IMR-90 (cell line): Measurements from ENCODE around the gene ATP2B2. TPM values are rescaled to one million over a fixed set of nuclear protein-coding genes. Genes with fewer than 3 reads are reported as not detected.
A peak's percentile ranks its signal among the peaks of the same experiment; 100 is the strongest.

Experiments
- ATAC-seq: fragments of 200-7000 bp; cut with Tn5 transposase; 2 replicates; pipeline ENCODE4 v1.9.1; 2020; ENCODE audit warnings: low read depth, mild to moderate bottlenecking, moderate library complexity
- BruUV-seq: library from RNA; stranded (reverse); fragments of 400-500 nt; replicated peaks from 2 replicates; lab custom pipeline; 2021; lab: Mats Ljungman, UMichigan
- CTCF ChIA-PET: fragments of 300-600 bp; formaldehyde crosslinking; extraction: SDS; loops from one replicate; lab custom pipeline; 2021; ENCODE audit warnings: antibody characterized with exemption; lab: Yijun Ruan, JAX
- POLR2A ChIA-PET: fragments of 300-600 bp; sonication (Branson Sonifier 250); formaldehyde crosslinking; loops from one replicate; lab custom pipeline; 2022; ENCODE audit warnings: antibody characterized with exemption; ENCODE audit not compliant: unreplicated experiment; lab: Charles Lee
- DNase-seq: peaks from one replicate; pipeline ENCODE4 v3.0.0; 2013
- H2AFZ ChIP-seq: replicated peaks from 2 replicates; pipeline ENCODE3; 2013; ENCODE audit warnings: low read length, mild to moderate bottlenecking; ENCODE audit not compliant: poor library complexity
- H2AK5ac ChIP-seq: 2 replicates; pipeline ENCODE4 v1.6.1; 2013; ENCODE audit warnings: low read depth, low read length, inconsistent platforms
- H2AK9ac ChIP-seq: replicated peaks from 2 replicates; pipeline ENCODE3; 2013; ENCODE audit warnings: mild to moderate bottlenecking, low read depth, low read length, moderate library complexity; ENCODE audit not compliant: poor library complexity
- H2BK120ac ChIP-seq: 2 replicates; pipeline ENCODE4 v1.6.1; 2013; ENCODE audit warnings: low read depth, low read length, inconsistent platforms
- H2BK15ac ChIP-seq: 3 replicates; pipeline ENCODE4 v1.6.1; 2013; ENCODE audit warnings: low read depth, low read length, inconsistent platforms
- H2BK20ac ChIP-seq: 2 replicates; pipeline ENCODE4 v1.6.1; 2013; ENCODE audit warnings: low read depth, mild to moderate bottlenecking, inconsistent platforms, low read length, moderate library complexity
- H2BK5ac ChIP-seq: 2 replicates; pipeline ENCODE4 v1.6.1; 2013; ENCODE audit warnings: mild to moderate bottlenecking, low read depth, low read length, inconsistent platforms; ENCODE audit not compliant: poor library complexity, severe bottlenecking
- H3K14ac ChIP-seq: replicated peaks from 2 replicates; pipeline ENCODE4 v1.6.1; 2013; ENCODE audit warnings: low read depth, low read length, inconsistent platforms
- H3K18ac ChIP-seq: 2 replicates; pipeline ENCODE4 v1.6.1; 2013; ENCODE audit warnings: low read depth, low read length, control low read depth
- H3K23ac ChIP-seq: 2 replicates; pipeline ENCODE4 v1.6.1; 2013; ENCODE audit warnings: low read depth, low read length, inconsistent platforms
- H3K27ac ChIP-seq: 2 replicates; pipeline ENCODE4 v1.5.1; 2013; ENCODE audit warnings: mild to moderate bottlenecking, control low read depth, low read length; ENCODE audit not compliant: insufficient read depth
- H3K27me3 ChIP-seq: 2 replicates; pipeline ENCODE4 v1.6.1; 2013; ENCODE audit warnings: low read length; ENCODE audit not compliant: control insufficient read depth, insufficient read depth
- H3K36me3 ChIP-seq: 2 replicates; pipeline ENCODE4 v1.6.1; 2013; ENCODE audit warnings: low read length, mixed read lengths; ENCODE audit not compliant: control insufficient read depth, insufficient read depth
- H3K4ac ChIP-seq: 2 replicates; pipeline ENCODE4 v1.6.1; 2013; ENCODE audit warnings: low read depth, low read length, inconsistent platforms
- H3K4me1 ChIP-seq: 2 replicates; pipeline ENCODE4 v1.6.1; 2013; ENCODE audit warnings: low read length, mixed read lengths; ENCODE audit not compliant: control insufficient read depth, insufficient read depth
- H3K4me2 ChIP-seq: 2 replicates; pipeline ENCODE4 v1.6.1; 2013; ENCODE audit warnings: low read depth, mild to moderate bottlenecking, control low read depth, low read length, moderate library complexity
- H3K4me3 ChIP-seq: 2 replicates; pipeline ENCODE4 v1.5.1; 2013; ENCODE audit warnings: low read depth, mild to moderate bottlenecking, control low read depth, low read length, moderate library complexity; ENCODE audit not compliant: insufficient read depth
- H3K56ac ChIP-seq: 2 replicates; pipeline ENCODE4 v1.6.1; 2013; ENCODE audit warnings: low read length, inconsistent platforms; ENCODE audit not compliant: insufficient read depth; ENCODE audit errors: extremely low read depth
- H3K79me1 ChIP-seq, 2 experiments: 2 replicates each; pipeline ENCODE4 v1.6.1; 2013; ENCODE audit warnings: low read length in 2 of 2, inconsistent platforms in 1 of 2, low read depth in 1 of 2
- H3K9ac ChIP-seq: 2 replicates; pipeline ENCODE4 v1.6.1; 2013; ENCODE audit warnings: low read depth, low read length, control low read depth
- H3K9me1 ChIP-seq: 2 replicates; pipeline ENCODE4 v1.6.1; 2013; ENCODE audit warnings: low read length, inconsistent platforms; ENCODE audit not compliant: insufficient read depth
- H3K9me3 ChIP-seq: 2 replicates; pipeline ENCODE4 v1.6.1; 2013; ENCODE audit warnings: low read length; ENCODE audit not compliant: control insufficient read depth, insufficient read depth
- H4K20me1 ChIP-seq: 2 replicates; pipeline ENCODE4 v1.6.1; 2013; ENCODE audit warnings: low read length, inconsistent platforms; ENCODE audit not compliant: insufficient read depth
- H4K5ac ChIP-seq: 2 replicates; pipeline ENCODE4 v1.6.1; 2013; ENCODE audit warnings: mild to moderate bottlenecking, low read depth, low read length, control low read depth
- H4K8ac ChIP-seq, 2 experiments: 2 replicates each; pipeline ENCODE4 v1.6.1; 2013; ENCODE audit warnings: low read depth in 2 of 2, low read length in 2 of 2, control low read depth in 1 of 2, inconsistent platforms in 1 of 2
- H4K91ac ChIP-seq: 2 replicates; pipeline ENCODE4 v1.6.1; 2013; ENCODE audit warnings: low read depth, low read length, inconsistent platforms; ENCODE audit not compliant: insufficient read depth
- BHLHE40 ChIP-seq: fragments of 150-350 bp; IDR thresholded peaks from 2 replicates; pipeline ENCODE4 v1.6.1; 2016; ENCODE audit warnings: mild to moderate bottlenecking, low read depth, low read length
- CEBPB ChIP-seq: IDR thresholded peaks from 2 replicates; pipeline ENCODE4 v1.6.1; 2012; ENCODE audit warnings: low read depth, low read length, improper control_type of control experiment
- CHD1 ChIP-seq: IDR thresholded peaks from 2 replicates; pipeline ENCODE4 v1.6.1; 2012; ENCODE audit warnings: low read depth, low read length, improper control_type of control experiment
- CTCF ChIP-seq: conservative IDR thresholded peaks from 2 replicates; pipeline ENCODE4 v1.5.1; 2012; ENCODE audit warnings: mild to moderate bottlenecking, low read depth, low read length, improper control_type of control experiment
- MAFK ChIP-seq: IDR thresholded peaks from 2 replicates; pipeline ENCODE4 v1.6.1; 2012; ENCODE audit warnings: low read depth, low read length, improper control_type of control experiment
- MAZ ChIP-seq: IDR thresholded peaks from 2 replicates; pipeline ENCODE4 v1.6.1; 2012; ENCODE audit warnings: low read depth, mild to moderate bottlenecking, low read length, improper control_type of control experiment, moderate library complexity, borderline replicate concordance
- MXI1 ChIP-seq: IDR thresholded peaks from 2 replicates; pipeline ENCODE4 v1.6.1; 2012; ENCODE audit warnings: low read depth, mild to moderate bottlenecking, low read length, moderate library complexity, borderline replicate concordance
- NFE2L2 ChIP-seq: fragments of 150-350 bp; IDR thresholded peaks from 2 replicates; pipeline ENCODE4 v1.6.1; 2016; ENCODE audit warnings: low read depth, mild to moderate bottlenecking, low read length
- POLR2A ChIP-seq: IDR thresholded peaks from 2 replicates; pipeline ENCODE4 v1.6.1; 2012; ENCODE audit warnings: mild to moderate bottlenecking, low read depth, low read length
- RAD21 ChIP-seq: IDR thresholded peaks from 2 replicates; pipeline ENCODE4 v1.6.1; 2012; ENCODE audit warnings: low read length, improper control_type of control experiment
- RCOR1 ChIP-seq: IDR thresholded peaks from 2 replicates; pipeline ENCODE4 v1.6.1; 2012; ENCODE audit warnings: mild to moderate bottlenecking, low read length, improper control_type of control experiment; ENCODE audit not compliant: insufficient replicate concordance
- RFX5 ChIP-seq: IDR thresholded peaks from 2 replicates; pipeline ENCODE4 v1.8.0; 2012; ENCODE audit warnings: low read depth, mild to moderate bottlenecking, low read length, moderate library complexity
- SMC3 ChIP-seq: fragments of 150-350 bp; IDR thresholded peaks from 2 replicates; pipeline ENCODE4 v1.6.1; 2016; ENCODE audit warnings: low read depth, mild to moderate bottlenecking, antibody characterized with exemption, low read length, moderate library complexity
- WGBS, 2 experiments: methylation state at CpG; one replicate each; pipeline versions ENCODE4 v1.1.5 to v1.1.7; 2013; ENCODE audit warnings: missing lambda C conversion rate in 2 of 2; ENCODE audit not compliant: insufficient read length in 1 of 2; ENCODE audit errors: extremely low coverage in 2 of 2; 5-methylcytosine and 5-hydroxymethylcytosine counted together
- dilution Hi-C: fragments of 300-500 bp; cut with HindIII; formaldehyde crosslinking; loops from one replicate; pipeline ENCODE4 v1.14.3; 2018; ENCODE audit warnings: low sequenced_read_pairs; ENCODE audit not compliant: unreplicated experiment
- in situ Hi-C: fragments of 300-500 bp; cut with MboI; formaldehyde crosslinking; loops from 3 replicates; pipeline ENCODE4 v1.14.3; 2019; ENCODE audit warnings: low sequenced_read_pairs, inconsistent platforms, mixed read lengths
- intact Hi-C: fragments of 100-400 bp; cut with micrococcal nuclease; formaldehyde crosslinking; loops from 2 replicates; pipeline ENCODE4 v1.10.0; 2022
- polyA plus RNA-seq, 3 experiments: library from polyadenylated mRNA; depleted of rRNA; stranded (reverse); fragments of >200 nt; gene quantifications; 2 replicates each; pipeline ENCODE4 v1.2.3, GENCODE V29; 2012; ENCODE audit warnings: low replicate concordance in 1 of 3
- total RNA-seq: library from RNA; depleted of rRNA; stranded (reverse); fragments of >200 nt; gene quantifications from 2 replicates; pipeline ENCODE4 v1.2.3, GENCODE V29; 2012
- TF ChIP-seq, protein P1 (sequence below): fragments of 150-350 bp; IDR thresholded peaks from 2 replicates; pipeline ENCODE4 v1.6.1; 2016; ENCODE audit warnings: low read depth, mild to moderate bottlenecking, low read length, moderate library complexity, borderline replicate concordance

Gene ATP2B2
- total and polyA plus RNA-seq, 2 of the 4 experiments (the other 2 are of a cell fraction): under 0.01 to 0.02 TPM

DNA sequence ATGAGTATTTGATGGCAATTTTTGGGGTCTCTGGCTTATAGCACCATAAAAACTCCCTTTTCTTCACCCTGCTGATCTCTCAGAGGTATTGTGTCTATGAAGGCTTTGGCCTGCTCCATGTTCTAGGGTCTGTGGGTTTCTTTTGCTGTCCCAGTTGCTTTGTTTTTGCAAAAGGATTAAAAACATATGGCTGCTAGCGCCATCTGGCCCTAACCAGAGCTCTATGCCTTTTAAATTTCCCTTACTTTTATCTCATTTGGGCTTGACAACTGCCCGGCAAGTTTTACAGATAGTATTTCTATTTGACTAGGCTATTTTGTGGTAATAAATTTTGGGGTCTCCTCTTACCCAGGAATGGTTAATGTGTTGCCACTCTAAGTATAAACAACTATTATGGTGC, 206.2 kb downstream of the ATP2B2 start:
- no peak overlapping the region for H3K18ac ChIP-seq
- no peak overlapping the region for H3K4ac ChIP-seq
- H4K91ac ChIP-seq: no peak overlapping the region
- BruUV-seq: no TSS peak
- ChIA-PET POLR2A (no interaction called here), CTCF (no interaction called here)
- no peak overlapping the region for H3K14ac ChIP-seq
- peaks cover 27% of the 10 kb centered on the region for H4K20me1 ChIP-seq
- H3K27me3 ChIP-seq: no peaks in the 10 kb centered on the region
- peaks cover 17 to 20% of the 10 kb centered on the region in 2 experiments for H3K79me1 ChIP-seq
- H2BK5ac ChIP-seq: no peak overlapping the region
- no peak overlapping the region for H2AK5ac ChIP-seq
- H2AFZ ChIP-seq: no peak overlapping the region
- dilution Hi-C loops: no loop called here
- TF ChIP-seq, protein P1, sequence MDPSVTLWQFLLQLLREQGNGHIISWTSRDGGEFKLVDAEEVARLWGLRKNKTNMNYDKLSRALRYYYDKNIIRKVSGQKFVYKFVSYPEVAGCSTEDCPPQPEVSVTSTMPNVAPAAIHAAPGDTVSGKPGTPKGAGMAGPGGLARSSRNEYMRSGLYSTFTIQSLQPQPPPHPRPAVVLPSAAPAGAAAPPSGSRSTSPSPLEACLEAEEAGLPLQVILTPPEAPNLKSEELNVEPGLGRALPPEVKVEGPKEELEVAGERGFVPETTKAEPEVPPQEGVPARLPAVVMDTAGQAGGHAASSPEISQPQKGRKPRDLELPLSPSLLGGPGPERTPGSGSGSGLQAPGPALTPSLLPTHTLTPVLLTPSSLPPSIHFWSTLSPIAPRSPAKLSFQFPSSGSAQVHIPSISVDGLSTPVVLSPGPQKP: no peak
- TF ChIP-seq NFE2L2 (no peak), RCOR1 (no peak), RAD21 (no peak), BHLHE40 (no peak), POLR2A (no peak), RFX5 (no peak), MAFK (no peak), CEBPB (no peak), MAZ (no peak), MXI1 (no peak), CHD1 (no peak), CTCF (no peak), SMC3 (no peak)
- no peak overlapping the region for H2BK15ac ChIP-seq
- H3K56ac ChIP-seq: no peak overlapping the region
- H3K27ac ChIP-seq: no peak overlapping the region
- no peak; the same call in 1 of the 2 replicates for ATAC-seq
- H2AK9ac ChIP-seq: no peak overlapping the region
- no peak overlapping the region for H3K23ac ChIP-seq
- DNase-seq: peak; percentile 17
- no peaks in the 10 kb centered on the region for H3K4me1 ChIP-seq
- no peaks in the 10 kb centered on the region for H3K9me3 ChIP-seq
- peaks cover 53% of the 10 kb centered on the region for H3K36me3 ChIP-seq
- intact Hi-C loops: no loop called here
- H4K5ac ChIP-seq: no peak overlapping the region
- H2BK20ac ChIP-seq: no peak overlapping the region
- H3K4me3 ChIP-seq: no peak overlapping the region
- no peak overlapping the region for H3K4me2 ChIP-seq
- no peak overlapping the region for H2BK120ac ChIP-seq
- H3K9ac ChIP-seq: no peak overlapping the region
- WGBS, 2 experiments: no CpG with 5 or more reads among the region's 2 CpGs
- in situ Hi-C loops: no loop called here
- H4K8ac ChIP-seq: no peak overlapping the region
- H3K9me1 ChIP-seq: peaks cover 3% of the 10 kb centered on the region; the same call in 1 of the 2 replicates
